ENCODE results near the gene SLC16A1.

The SLC16A1 gene

GRCh38 chr1:112929979-112930378, 26.0 kb downstream of the SLC16A1 start:
- TF ChIP-seq EZH2phosphoT487 (conservative IDR thresholded peaks at IDR 0.05; ENCODE audit: low read length) (no peak), CTCF (IDR thresholded peaks at IDR 0.05; ENCODE audit: insufficient read depth, low read length, poor library complexity, severe bottlenecking) (no peak)
- 0 out of 2 replicates have a peak, but pooled peaks cover 5% of the 10 kb centered on the region for H3F3A ChIP-seq (ENCODE audit: insufficient read depth)
- H3K36me3 ChIP-seq (ENCODE audit: low read length) = peaks cover 30% of the 10 kb centered on the region
- H3K4me3 ChIP-seq (ENCODE audit: insufficient read depth, low read length, poor library complexity, severe bottlenecking) = no peak overlapping the region
- H3K4me2 ChIP-seq (ENCODE audit: low read depth, low read length, poor library complexity, severe bottlenecking) = no peak overlapping the region
- H3K9me2 ChIP-seq (replicated peaks; ENCODE audit: insufficient read depth, low read length) = no peaks in the 10 kb centered on the region
- no peak overlapping the region for H3K9ac ChIP-seq (ENCODE audit: low read length)
- H2AFZ ChIP-seq (ENCODE audit: low read depth, low read length, severe bottlenecking) = no peak overlapping the region
- H3K27me3 ChIP-seq (ENCODE audit: low read length) = no peaks in the 10 kb centered on the region
- no peaks in the 10 kb centered on the region for H3K9me3 ChIP-seq (ENCODE audit: insufficient read depth, low read length)
- H3K79me2 ChIP-seq (ENCODE audit: insufficient read depth, low read length) = peaks cover 68% of the 10 kb centered on the region
- peaks cover 9% of the 10 kb centered on the region; the same call in 1 of the 2 replicates for H4K20me1 ChIP-seq (ENCODE audit: low read depth, low read length)
- H3K27ac ChIP-seq (ENCODE audit: low read depth, low read length) = no peak overlapping the region

GRCh38 chr1:112927462-112927990, 28.5 kb downstream of the SLC16A1 start:
- Histone ChIP-seq H3K9ac (ENCODE audit: low read length) (no peak overlapping the region), H3K79me2 (ENCODE audit: insufficient read depth, low read length) (peaks cover 44% of the 10 kb centered on the region)

GRCh38 chr1:112926858-112927257, 29.1 kb downstream of the SLC16A1 start:
- Histone ChIP-seq H4K20me1 (ENCODE audit: low read depth, low read length) (peaks cover 3% of the 10 kb centered on the region; the same call in 1 of the 2 replicates), H3K79me2 (ENCODE audit: insufficient read depth, low read length) (peaks cover 37% of the 10 kb centered on the region), H3K9me2 (replicated peaks; ENCODE audit: insufficient read depth, low read length) (no peaks in the 10 kb centered on the region), H3K27me3 (ENCODE audit: low read length) (no peaks in the 10 kb centered on the region), H3K9me3 (ENCODE audit: insufficient read depth, low read length) (no peaks in the 10 kb centered on the region), H3K36me3 (ENCODE audit: low read length) (peaks cover 31% of the 10 kb centered on the region), H3K27ac (ENCODE audit: low read depth, low read length) (no peak overlapping the region), H3F3A (ENCODE audit: insufficient read depth) (no peaks in the 10 kb centered on the region), H3K4me3 (ENCODE audit: insufficient read depth, low read length, poor library complexity, severe bottlenecking) (no peak overlapping the region), H3K9ac (ENCODE audit: low read length) (no peak overlapping the region), H3K4me2 (ENCODE audit: low read depth, low read length, poor library complexity, severe bottlenecking) (no peak overlapping the region), H2AFZ (ENCODE audit: low read depth, low read length, severe bottlenecking) (no peak overlapping the region)
- TF ChIP-seq EZH2phosphoT487 (conservative IDR thresholded peaks at IDR 0.05; ENCODE audit: low read length) = no peak
- TF ChIP-seq CTCF (IDR thresholded peaks at IDR 0.05; ENCODE audit: insufficient read depth, low read length, poor library complexity, severe bottlenecking) = no peak

More at GRCh38 chr1:112927462-112927990, 28.5 kb downstream of the SLC16A1 start:
- peaks cover 31% of the 10 kb centered on the region for H3K36me3 ChIP-seq (ENCODE audit: low read length)
- no peak overlapping the region for H3K27ac ChIP-seq (ENCODE audit: low read depth, low read length)
- no peaks in the 10 kb centered on the region for H3K27me3 ChIP-seq (ENCODE audit: low read length)
- H2AFZ ChIP-seq (ENCODE audit: low read depth, low read length, severe bottlenecking) = no peak overlapping the region
- no peaks in the 10 kb centered on the region for H3K9me3 ChIP-seq (ENCODE audit: insufficient read depth, low read length)
- no peaks in the 10 kb centered on the region for H3F3A ChIP-seq (ENCODE audit: insufficient read depth)
- H3K4me2 ChIP-seq (ENCODE audit: low read depth, low read length, poor library complexity, severe bottlenecking) = no peak overlapping the region
- no peak overlapping the region for H3K4me3 ChIP-seq (ENCODE audit: insufficient read depth, low read length, poor library complexity, severe bottlenecking)
- no peak for TF ChIP-seq CTCF (IDR thresholded peaks at IDR 0.05; ENCODE audit: insufficient read depth, low read length, poor library complexity, severe bottlenecking)
- TF ChIP-seq EZH2phosphoT487 (conservative IDR thresholded peaks at IDR 0.05; ENCODE audit: low read length) = no peak
- peaks cover 3% of the 10 kb centered on the region; the same call in 1 of the 2 replicates for H4K20me1 ChIP-seq (ENCODE audit: low read depth, low read length)
- no peaks in the 10 kb centered on the region for H3K9me2 ChIP-seq (replicated peaks; ENCODE audit: insufficient read depth, low read length)
